GM12878 (cell line): ENCODE results near the gene NARF. TPM values are rescaled to one million over a fixed set of nuclear protein-coding genes. Genes with fewer than 3 reads are reported as not detected.

Source experiments
- BCLAF1 ChIP-seq: fragments of 450-650 bp; IDR thresholded peaks from 2 replicates; pipeline ENCODE4 v1.6.1; 2017; ENCODE audit warnings: antibody characterized with exemption, mild to moderate bottlenecking, moderate library complexity
- EP300 ChIP-seq, 2 experiments: fragments of 150-350 bp in 1 of 2; IDR thresholded peaks; 2 replicates each; pipeline ENCODE4 v1.6.1; 2011 to 2012; ENCODE audit warnings: low read depth in 2 of 2, low read length in 2 of 2, borderline replicate concordance in 1 of 2, improper control_type of control experiment in 1 of 2, inconsistent platforms in 1 of 2; ENCODE audit not compliant: control insufficient read depth in 1 of 2
- NFIC ChIP-seq: IDR thresholded peaks from 2 replicates; pipeline ENCODE4 v1.6.1; 2012; ENCODE audit warnings: low read depth, mild to moderate bottlenecking, inconsistent platforms, low read length, moderate library complexity
- NR2C1 ChIP-seq: fragments of 450-650 bp; IDR thresholded peaks from 2 replicates; pipeline ENCODE4 v1.6.1; 2017; ENCODE audit warnings: antibody characterized with exemption, mild to moderate bottlenecking, moderate library complexity
- RBBP5 ChIP-seq: fragments of 200-600 bp; sonication (generic); conservative IDR thresholded peaks from 2 replicates; pipeline ENCODE4 v1.6.1; 2016
- SIX5 ChIP-seq: IDR thresholded peaks from 2 replicates; pipeline ENCODE4 v1.6.1; 2011; ENCODE audit warnings: mild to moderate bottlenecking, low read depth, low read length, moderate library complexity; ENCODE audit not compliant: severe bottlenecking
- YY1 ChIP-seq: IDR thresholded peaks from 2 replicates; pipeline ENCODE4 v1.6.1; 2011; ENCODE audit warnings: low read depth, mild to moderate bottlenecking, low read length
- ZNF622 ChIP-seq: fragments of 450-650 bp; IDR thresholded peaks from 2 replicates; pipeline ENCODE4 v1.6.1; 2017; ENCODE audit warnings: mild to moderate bottlenecking, inconsistent platforms
- polyA plus RNA-seq, 11 experiments: library from polyadenylated mRNA; depleted of rRNA in 4 of 11; unstranded in 6 of 11; stranded (reverse) in 5 of 11; fragments of >200 nt; fragmentation: Nextera tagmentation in 4 of 11; fragmentation: Illumina TruSeq in 1 of 11; extraction: Ambion mirVana in 4 of 11; extraction: Trizol in 1 of 11; gene quantifications; 1 replicate in 1 of 11; 2 replicates in 10 of 11; pipeline versions ENCODE4 v1.2.1 to v1.2.3, GENCODE V29; 2011 to 2016; ENCODE audit warnings: inconsistent platforms in 2 of 11, missing spikeins in 2 of 11, low read depth in 1 of 11
- total RNA-seq, 4 experiments: library from RNA; depleted of rRNA in 3 of 4; stranded (reverse); fragments of >200 nt in 3 of 4; fragmentation: Illumina TruSeq in 1 of 4; extraction: Trizol in 1 of 4; gene quantifications; 2 replicates each; pipeline versions ENCODE4 v1.2.1 to v1.2.3, GENCODE V29; 2013 to 2021
- TF ChIP-seq, protein P1 (sequence below): fragments of 450-650 bp; formaldehyde crosslinking; IDR thresholded peaks from 2 replicates; pipeline ENCODE4 v1.5.0; 2022; ENCODE audit warnings: mild to moderate bottlenecking, missing genetic modification characterization
- TF ChIP-seq, protein P2 (sequence below): IDR thresholded peaks from 2 replicates; pipeline ENCODE4 v1.6.1; 2012; ENCODE audit warnings: improper control_type of control experiment, low read depth, low read length; ENCODE audit not compliant: insufficient replicate concordance
- TF ChIP-seq, protein P3 (sequence below): fragments of 150-350 bp; IDR thresholded peaks from 2 replicates; pipeline ENCODE4 v1.6.1; 2014; ENCODE audit warnings: mild to moderate bottlenecking, low read depth, low read length

The NARF gene
- total and polyA plus RNA-seq, 10 of the 15 experiments (the other 5 are each of a cell fraction or from before 2014, with no cell fraction given), result 16.7 to 126 (median 47.5) TPM

GRCh38 chr17:82458179-82458884, at the start of gene NARF (continued):
- TF ChIP-seq, protein P1, sequence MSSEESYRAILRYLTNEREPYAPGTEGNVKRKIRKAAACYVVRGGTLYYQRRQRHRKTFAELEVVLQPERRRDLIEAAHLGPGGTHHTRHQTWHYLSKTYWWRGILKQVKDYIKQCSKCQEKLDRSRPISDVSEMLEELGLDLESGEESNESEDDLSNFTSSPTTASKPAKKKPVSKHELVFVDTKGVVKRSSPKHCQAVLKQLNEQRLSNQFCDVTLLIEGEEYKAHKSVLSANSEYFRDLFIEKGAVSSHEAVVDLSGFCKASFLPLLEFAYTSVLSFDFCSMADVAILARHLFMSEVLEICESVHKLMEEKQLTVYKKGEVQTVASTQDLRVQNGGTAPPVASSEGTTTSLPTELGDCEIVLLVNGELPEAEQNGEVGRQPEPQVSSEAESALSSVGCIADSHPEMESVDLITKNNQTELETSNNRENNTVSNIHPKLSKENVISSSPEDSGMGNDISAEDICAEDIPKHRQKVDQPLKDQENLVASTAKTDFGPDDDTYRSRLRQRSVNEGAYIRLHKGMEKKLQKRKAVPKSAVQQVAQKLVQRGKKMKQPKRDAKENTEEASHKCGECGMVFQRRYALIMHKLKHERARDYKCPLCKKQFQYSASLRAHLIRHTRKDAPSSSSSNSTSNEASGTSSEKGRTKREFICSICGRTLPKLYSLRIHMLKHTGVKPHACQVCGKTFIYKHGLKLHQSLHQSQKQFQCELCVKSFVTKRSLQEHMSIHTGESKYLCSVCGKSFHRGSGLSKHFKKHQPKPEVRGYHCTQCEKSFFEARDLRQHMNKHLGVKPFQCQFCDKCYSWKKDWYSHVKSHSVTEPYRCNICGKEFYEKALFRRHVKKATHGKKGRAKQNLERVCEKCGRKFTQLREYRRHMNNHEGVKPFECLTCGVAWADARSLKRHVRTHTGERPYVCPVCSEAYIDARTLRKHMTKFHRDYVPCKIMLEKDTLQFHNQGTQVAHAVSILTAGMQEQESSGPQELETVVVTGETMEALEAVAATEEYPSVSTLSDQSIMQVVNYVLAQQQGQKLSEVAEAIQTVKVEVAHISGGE, result no peak
- TF ChIP-seq, protein P2, sequence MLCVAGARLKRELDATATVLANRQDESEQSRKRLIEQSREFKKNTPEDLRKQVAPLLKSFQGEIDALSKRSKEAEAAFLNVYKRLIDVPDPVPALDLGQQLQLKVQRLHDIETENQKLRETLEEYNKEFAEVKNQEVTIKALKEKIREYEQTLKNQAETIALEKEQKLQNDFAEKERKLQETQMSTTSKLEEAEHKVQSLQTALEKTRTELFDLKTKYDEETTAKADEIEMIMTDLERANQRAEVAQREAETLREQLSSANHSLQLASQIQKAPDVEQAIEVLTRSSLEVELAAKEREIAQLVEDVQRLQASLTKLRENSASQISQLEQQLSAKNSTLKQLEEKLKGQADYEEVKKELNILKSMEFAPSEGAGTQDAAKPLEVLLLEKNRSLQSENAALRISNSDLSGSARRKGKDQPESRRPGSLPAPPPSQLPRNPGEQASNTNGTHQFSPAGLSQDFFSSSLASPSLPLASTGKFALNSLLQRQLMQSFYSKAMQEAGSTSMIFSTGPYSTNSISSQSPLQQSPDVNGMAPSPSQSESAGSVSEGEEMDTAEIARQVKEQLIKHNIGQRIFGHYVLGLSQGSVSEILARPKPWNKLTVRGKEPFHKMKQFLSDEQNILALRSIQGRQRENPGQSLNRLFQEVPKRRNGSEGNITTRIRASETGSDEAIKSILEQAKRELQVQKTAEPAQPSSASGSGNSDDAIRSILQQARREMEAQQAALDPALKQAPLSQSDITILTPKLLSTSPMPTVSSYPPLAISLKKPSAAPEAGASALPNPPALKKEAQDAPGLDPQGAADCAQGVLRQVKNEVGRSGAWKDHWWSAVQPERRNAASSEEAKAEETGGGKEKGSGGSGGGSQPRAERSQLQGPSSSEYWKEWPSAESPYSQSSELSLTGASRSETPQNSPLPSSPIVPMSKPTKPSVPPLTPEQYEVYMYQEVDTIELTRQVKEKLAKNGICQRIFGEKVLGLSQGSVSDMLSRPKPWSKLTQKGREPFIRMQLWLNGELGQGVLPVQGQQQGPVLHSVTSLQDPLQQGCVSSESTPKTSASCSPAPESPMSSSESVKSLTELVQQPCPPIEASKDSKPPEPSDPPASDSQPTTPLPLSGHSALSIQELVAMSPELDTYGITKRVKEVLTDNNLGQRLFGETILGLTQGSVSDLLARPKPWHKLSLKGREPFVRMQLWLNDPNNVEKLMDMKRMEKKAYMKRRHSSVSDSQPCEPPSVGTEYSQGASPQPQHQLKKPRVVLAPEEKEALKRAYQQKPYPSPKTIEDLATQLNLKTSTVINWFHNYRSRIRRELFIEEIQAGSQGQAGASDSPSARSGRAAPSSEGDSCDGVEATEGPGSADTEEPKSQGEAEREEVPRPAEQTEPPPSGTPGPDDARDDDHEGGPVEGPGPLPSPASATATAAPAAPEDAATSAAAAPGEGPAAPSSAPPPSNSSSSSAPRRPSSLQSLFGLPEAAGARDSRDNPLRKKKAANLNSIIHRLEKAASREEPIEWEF, result no peak
- no peak for TF ChIP-seq SIX5
- no peak for TF ChIP-seq EP300 (IDR thresholded peaks at IDR 0.05; ENCODE audit: borderline replicate concordance in 1 of 2, control insufficient read depth in 1 of 2, low read depth in 2 of 2, low read length in 2 of 2)
- TF ChIP-seq, protein P3, sequence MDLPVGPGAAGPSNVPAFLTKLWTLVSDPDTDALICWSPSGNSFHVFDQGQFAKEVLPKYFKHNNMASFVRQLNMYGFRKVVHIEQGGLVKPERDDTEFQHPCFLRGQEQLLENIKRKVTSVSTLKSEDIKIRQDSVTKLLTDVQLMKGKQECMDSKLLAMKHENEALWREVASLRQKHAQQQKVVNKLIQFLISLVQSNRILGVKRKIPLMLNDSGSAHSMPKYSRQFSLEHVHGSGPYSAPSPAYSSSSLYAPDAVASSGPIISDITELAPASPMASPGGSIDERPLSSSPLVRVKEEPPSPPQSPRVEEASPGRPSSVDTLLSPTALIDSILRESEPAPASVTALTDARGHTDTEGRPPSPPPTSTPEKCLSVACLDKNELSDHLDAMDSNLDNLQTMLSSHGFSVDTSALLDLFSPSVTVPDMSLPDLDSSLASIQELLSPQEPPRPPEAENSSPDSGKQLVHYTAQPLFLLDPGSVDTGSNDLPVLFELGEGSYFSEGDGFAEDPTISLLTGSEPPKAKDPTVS, result no peak
- TF ChIP-seq RBBP5, result no peak
- TF ChIP-seq ZNF622, result no peak
- TF ChIP-seq YY1, result peak; percentile 98
- TF ChIP-seq NFIC, result no peak
- TF ChIP-seq NR2C1, result no peak
- TF ChIP-seq BCLAF1, result no peak
